NCI-H1436 treated with DMSO at 0.1 percent for 48 hours (cell line): ENCODE results near the gene GAREM1.

Source experiments
- DNase-seq: peaks from one replicate; lab custom pipeline; 2025; lab: John Stamatoyannopoulos, UW

Gene GAREM1

GRCh38 chr18:32459361-32460101 is 11.2 kb downstream of the GAREM1 start:
- no peak for DNase-seq

DNA sequence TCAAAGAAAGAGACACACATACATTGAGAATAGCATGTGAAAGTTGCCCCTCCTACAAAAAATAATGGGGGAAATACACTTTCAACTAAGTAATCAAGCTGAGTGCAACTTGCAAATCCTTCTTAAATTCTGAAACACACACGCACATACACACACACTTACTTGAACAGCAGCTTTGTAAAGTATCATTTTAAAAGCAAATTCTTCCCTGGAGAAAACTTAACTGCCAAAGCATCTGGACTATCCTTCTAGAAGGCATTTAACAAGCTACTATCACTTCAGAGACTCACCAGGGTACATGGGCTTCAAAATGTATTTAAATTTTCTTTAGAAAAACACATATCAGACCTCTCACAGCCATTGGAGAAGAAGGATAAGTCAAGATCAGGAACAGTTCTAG is 15.3 kb downstream of the GAREM1 start:
- no peak for DNase-seq

DNA sequence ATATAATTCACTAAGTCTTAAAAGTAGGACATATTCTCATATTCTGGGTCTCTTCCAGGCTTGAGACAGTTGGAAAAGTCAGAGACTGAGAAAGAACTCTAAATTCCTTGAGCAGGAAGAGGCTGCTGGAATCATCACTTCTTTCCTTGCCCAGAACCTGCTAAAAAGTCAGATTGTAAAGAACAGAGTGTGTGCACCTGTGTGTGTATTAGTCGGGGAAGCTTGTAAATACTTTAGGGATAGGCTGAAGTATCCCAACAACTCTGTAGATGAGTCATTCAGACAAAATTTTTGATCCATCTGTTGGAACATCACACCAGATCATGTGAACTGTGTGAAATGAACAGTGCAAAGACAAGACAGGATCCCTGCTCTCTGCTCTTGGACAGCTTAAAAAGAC is 16.1 kb downstream of the GAREM1 start:
- DNase-seq: no peak

DNA sequence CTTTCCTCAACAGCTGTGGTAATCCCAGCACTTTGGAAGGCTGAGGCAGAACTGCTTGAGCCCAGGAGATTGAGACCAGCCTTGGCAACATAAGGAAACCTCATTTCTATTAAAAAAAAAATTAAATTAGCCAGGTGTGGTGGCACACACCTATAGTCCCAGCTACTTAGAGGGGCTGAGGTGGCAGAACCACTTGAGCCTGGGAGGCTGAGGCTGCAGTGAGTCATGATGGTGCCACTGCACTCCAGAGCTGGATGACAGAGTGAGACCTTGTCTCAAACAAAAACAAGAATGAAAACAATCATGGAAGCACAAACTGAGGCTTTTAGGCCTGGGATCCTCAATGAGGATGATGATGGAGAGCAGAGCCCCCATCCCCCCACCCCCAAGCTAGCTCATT is 19.8 kb downstream of the GAREM1 start:
- peak; percentile 34 for DNase-seq

DNA sequence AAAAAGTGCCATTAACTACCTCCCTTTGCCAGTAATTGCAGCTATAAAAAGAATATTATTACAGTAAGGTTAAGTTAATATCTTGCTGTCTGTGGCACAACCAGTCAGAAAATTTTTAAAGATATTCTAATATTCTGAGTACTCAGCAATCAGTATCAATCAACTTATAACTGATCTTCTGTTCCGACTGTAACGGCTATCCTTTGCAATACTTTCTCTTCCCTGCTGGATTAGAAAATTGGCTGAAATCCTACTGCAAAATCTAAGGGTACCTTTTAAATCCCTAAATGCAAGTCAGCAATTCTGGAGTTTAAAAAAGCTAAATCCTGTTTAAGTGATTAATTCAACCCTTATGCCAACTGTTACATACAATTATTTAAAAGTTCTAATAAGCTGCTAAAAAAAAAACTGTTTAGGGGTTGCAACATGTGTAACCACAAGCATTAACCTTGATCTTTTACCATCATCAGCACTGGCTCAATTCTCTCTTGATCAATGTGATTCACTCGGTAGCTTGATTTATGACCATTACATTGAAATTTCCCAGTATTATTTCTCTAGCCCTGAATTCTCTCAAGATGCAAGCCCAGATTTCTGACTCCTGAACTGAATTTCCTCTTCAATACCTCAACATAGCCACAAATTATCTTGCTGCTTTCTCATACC is 20.5 kb downstream of the GAREM1 start:
- DNase-seq: no peak

- peak; percentile 70 for DNase-seq
Observed at GRCh38 chr18:32446780-32447179, 23.9 kb downstream of the GAREM1 start.

DNA sequence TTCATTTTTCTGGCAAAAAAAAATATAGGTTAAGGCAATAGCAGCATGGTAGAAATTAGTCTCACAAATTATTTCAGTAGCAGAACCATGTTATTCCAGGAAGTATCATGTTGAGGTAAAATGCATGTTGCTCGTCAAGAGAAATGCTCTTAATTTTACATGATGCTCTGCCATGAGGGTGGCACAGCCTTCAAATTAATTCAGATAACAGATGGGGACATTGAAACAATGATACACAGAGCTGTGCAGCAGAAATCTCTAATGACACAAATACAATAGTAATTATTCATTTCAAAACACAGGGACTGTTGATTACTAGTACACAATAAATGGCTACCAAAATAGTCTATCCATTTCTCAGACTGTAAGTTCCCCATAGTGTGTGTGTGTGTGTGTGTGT is 24.8 kb downstream of the GAREM1 start:
- DNase-seq: no peak

GRCh38 chr18:32443706-32444215 is 26.9 kb downstream of the GAREM1 start:
- no peak for DNase-seq

DNA sequence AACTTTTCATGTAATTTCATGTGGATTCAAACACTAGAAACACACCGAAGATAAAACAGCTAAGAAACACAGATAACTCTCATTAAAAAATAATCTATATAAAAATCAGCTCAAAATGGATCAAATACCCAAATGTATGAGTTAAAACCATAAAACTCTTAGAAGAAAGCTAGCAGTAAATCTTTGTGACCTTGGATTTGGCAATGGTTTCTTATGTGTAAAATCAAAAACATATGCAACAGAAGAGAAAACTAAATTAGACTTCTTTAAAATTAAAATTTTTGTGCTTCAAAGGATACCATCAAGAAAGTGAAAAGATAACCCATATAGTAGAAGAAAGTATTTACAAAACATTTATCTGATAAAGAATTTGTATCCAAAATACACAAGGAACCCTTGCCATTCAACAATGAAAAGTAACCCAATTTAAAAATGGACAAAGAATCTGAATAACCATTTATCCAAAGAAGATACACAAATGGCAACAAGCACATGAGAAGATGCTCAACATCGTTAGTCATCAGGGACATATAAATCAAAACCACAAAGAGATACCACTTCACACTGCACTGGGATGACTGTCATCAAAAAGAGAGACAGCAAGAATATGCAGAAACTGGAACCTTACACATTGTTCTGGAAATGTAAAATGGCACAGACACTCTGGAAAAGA is 27.5 kb downstream of the GAREM1 start:
- no peak for DNase-seq

- no peak for DNase-seq
Observed at GRCh38 chr18:32442575-32442974, 28.1 kb downstream of the GAREM1 start.

DNA sequence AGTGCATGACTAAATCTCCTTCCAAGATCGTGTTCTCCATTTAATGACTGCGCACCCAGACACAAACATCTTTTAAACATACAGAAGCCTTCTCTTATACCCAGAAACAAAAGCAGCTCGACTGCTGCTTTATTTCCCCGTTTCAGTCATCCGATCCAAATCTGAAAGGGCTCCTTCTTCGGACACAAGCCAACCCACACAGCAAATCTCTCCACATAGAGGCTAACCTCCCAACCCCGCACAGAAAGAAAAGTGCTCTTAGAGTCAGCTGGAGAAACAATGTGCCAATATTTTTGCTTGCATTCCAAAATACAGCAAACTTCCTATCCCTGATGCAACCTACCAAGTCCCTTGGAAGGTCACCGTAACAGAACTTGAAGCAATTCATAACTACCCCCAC is 29.1 kb downstream of the GAREM1 start:
- no peak for DNase-seq

DNA sequence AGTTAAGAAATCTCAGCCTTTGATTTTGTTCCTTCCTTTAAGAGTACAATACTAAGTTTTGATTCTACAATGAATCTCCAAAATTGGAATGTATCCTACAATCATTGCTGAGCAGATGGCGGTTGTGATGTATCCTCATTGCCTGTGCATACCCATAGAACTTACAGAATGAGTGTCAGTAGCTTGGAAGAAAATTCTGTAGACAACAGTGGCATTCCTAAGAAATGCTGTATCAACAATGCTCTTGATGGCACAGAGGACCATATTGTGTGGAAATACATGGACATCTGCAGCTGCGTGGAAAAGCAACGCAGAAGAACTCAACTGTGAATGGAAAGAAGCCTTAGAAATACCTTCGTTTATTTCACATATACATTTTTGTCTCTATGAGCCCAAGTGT is 30.2 kb downstream of the GAREM1 start:
- DNase-seq: no peak

- peak; percentile 29 for DNase-seq
Observed at GRCh38 chr18:32439802-32440201, 30.9 kb downstream of the GAREM1 start.

DNA sequence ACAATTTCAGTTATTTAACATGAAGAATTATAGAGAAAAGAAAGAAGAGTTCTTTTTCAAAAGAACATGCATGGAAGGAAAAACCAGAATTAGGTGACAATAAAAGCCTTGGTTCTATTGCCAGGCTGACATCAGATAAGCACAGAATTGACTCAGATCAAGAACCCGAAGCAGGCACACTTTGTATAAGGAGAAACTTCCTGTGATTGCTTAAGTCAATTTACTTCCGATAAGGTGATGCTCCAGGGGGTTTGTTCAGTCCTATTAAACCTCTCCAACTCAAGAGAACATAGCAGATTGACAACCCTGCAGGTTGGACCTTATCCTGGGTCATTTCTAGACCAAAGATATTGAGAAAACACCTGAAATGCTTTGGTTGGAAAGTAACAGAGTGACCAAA is 31.4 kb downstream of the GAREM1 start:
- DNase-seq: peak; percentile 37

DNA sequence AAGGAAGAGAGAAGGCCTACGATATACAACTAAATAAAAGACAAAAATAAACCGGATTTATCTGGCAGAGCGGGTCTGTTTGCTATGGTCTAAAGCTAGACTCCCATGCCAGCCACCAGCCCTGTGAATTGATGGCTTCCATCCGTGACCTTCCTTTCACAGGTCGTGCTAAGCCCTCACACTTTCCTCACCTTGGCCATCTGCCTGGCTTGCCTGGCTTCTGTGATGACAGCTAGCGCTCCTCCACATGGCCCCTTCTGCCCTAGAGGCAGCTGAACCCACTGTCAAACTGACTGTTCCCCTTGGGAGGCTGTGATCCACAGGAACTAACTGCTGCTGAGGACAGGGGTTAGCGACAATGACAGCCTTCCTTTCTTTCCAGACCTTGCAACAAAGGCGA is 32.5 kb downstream of the GAREM1 start:
- DNase-seq: no peak

GRCh38 chr18:32437100-32437834 is 33.4 kb downstream of the GAREM1 start:
- DNase-seq: no peak

- DNase-seq: no peak
Observed at GRCh38 chr18:32435631-32436500, 34.8 kb downstream of the GAREM1 start.

DNA sequence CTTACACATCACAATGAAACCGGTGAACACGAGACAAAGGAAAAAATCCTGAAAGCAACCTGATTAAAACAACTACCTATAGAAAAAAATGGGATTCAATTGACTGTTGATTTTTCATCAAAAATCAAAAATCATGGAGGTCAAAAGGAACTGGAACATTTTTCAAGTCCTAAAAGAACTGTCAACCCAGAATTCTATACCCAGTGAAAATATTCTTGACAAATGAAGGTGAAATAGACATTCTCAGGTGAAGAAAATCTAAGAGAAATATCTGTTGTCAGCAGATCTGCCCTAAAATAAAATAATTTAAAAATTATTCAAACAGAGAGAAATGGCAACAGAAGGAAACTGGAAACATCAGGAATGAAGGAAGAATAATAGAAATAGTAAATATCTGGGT is 38.9 kb downstream of the GAREM1 start:
- no peak for DNase-seq

GRCh38 chr18:32429402-32429801 is 41.3 kb downstream of the GAREM1 start:
- no peak for DNase-seq

- DNase-seq: no peak
Observed at GRCh38 chr18:32427084-32427900, 43.4 kb downstream of the GAREM1 start.
